Neural cell (in vitro differentiated cells): Measurements from ENCODE around the gene ANXA2. TPM values are rescaled to one million over a fixed set of nuclear protein-coding genes. Genes with fewer than 3 reads are reported as not detected.

Experiments used
- H2AFZ ChIP-seq: fragments of 200-600, 300-800 bp; sonication (generic), shearing (Covaris generic); 2 replicates; pipeline ENCODE4 v1.6.0; 2014; ENCODE audit warnings: low read depth, mild to moderate bottlenecking, antibody characterized with exemption, low read length, moderate library complexity
- H3F3A ChIP-seq: fragments of 200-600 bp; shearing (Covaris generic); 2 replicates; pipeline ENCODE4 v1.6.1; 2016; ENCODE audit warnings: mild to moderate bottlenecking, moderate library complexity, mixed read lengths, antibody characterized with exemption, low read length; ENCODE audit not compliant: insufficient read depth, poor library complexity, severe bottlenecking
- H3K27ac ChIP-seq: fragments of 200-600, 300-800 bp; sonication (generic), shearing (Covaris generic); 2 replicates; pipeline ENCODE4 v1.5.1; 2014; ENCODE audit warnings: mild to moderate bottlenecking, low read length, moderate library complexity
- H3K27me3 ChIP-seq: fragments of 300-800, 200-600 bp; sonication (generic), shearing (Covaris generic); 2 replicates; pipeline ENCODE4 v1.6.0; 2014; ENCODE audit warnings: mild to moderate bottlenecking, low read depth, low read length, moderate library complexity; ENCODE audit not compliant: insufficient read depth
- H3K36me3 ChIP-seq: fragments of 300-800, 200-600 bp; sonication (generic), shearing (Covaris generic); 2 replicates; pipeline ENCODE4 v1.5.1; 2014; ENCODE audit warnings: mild to moderate bottlenecking, antibody characterized with exemption, low read length, moderate library complexity; ENCODE audit not compliant: insufficient read depth
- H3K4me2 ChIP-seq: fragments of 300-800, 200-600 bp; sonication (generic), shearing (Covaris generic); 2 replicates; pipeline ENCODE4 v1.6.0; 2014; ENCODE audit warnings: mild to moderate bottlenecking, low read length
- H3K4me3 ChIP-seq: fragments of 300-800, 200-600 bp; sonication (generic), shearing (Covaris generic); 2 replicates; pipeline ENCODE4 v1.5.1; 2014; ENCODE audit warnings: mild to moderate bottlenecking, low read length, moderate library complexity
- H3K79me2 ChIP-seq: fragments of 200-600 bp; shearing (Covaris generic); replicated peaks from 2 replicates; pipeline ENCODE4 v1.6.0; 2014; ENCODE audit warnings: mild to moderate bottlenecking, low read length, moderate library complexity; ENCODE audit not compliant: insufficient read depth
- H3K9ac ChIP-seq: fragments of 300-800, 200-600 bp; sonication (generic), shearing (Covaris generic); 2 replicates; pipeline ENCODE4 v1.6.1; 2016; ENCODE audit warnings: mild to moderate bottlenecking, low read length, mixed read lengths
- H3K9me2 ChIP-seq: fragments of 200-600 bp; shearing (Covaris generic); 2 replicates; pipeline ENCODE4 v1.6.1; 2016; ENCODE audit warnings: mild to moderate bottlenecking, low read length, mixed read lengths; ENCODE audit not compliant: insufficient read depth
- H3K9me3 ChIP-seq: fragments of 200-600, 300-800 bp; sonication (generic), shearing (Covaris generic); 2 replicates; pipeline ENCODE4 v1.6.1; 2016; ENCODE audit warnings: mild to moderate bottlenecking, mixed run types, low read length, moderate library complexity, mixed read lengths
- H4K20me1 ChIP-seq: fragments of 200-600 bp; shearing (Covaris generic); 2 replicates; pipeline ENCODE4 v1.6.1; 2016; ENCODE audit warnings: mild to moderate bottlenecking, mixed run types; ENCODE audit not compliant: insufficient read depth
- CTCF ChIP-seq: fragments of 450-650 bp; IDR thresholded peaks from 2 replicates; pipeline ENCODE4 v1.5.1; 2014; ENCODE audit warnings: antibody characterized with exemption, mild to moderate bottlenecking, moderate library complexity; ENCODE audit not compliant: poor library complexity, severe bottlenecking
- EP300 ChIP-seq: fragments of 450-650 bp; conservative IDR thresholded peaks from 2 replicates; pipeline ENCODE4 v1.6.1; 2014; ENCODE audit warnings: antibody characterized with exemption, mild to moderate bottlenecking, moderate library complexity; ENCODE audit not compliant: poor library complexity, severe bottlenecking
- EZH2 ChIP-seq: fragments of 200-600, 300-800 bp; shearing (Covaris generic), sonication (generic); IDR thresholded peaks from 2 replicates; pipeline ENCODE4 v1.6.1; 2014; ENCODE audit warnings: antibody characterized with exemption, low read length, borderline replicate concordance, mild to moderate bottlenecking; ENCODE audit not compliant: insufficient read depth, poor library complexity, severe bottlenecking
- MXI1 ChIP-seq: fragments of 450-650 bp; conservative IDR thresholded peaks from 2 replicates; pipeline ENCODE4 v1.6.1; 2014; ENCODE audit warnings: antibody characterized with exemption, mild to moderate bottlenecking; ENCODE audit not compliant: poor library complexity, severe bottlenecking
- POLR2AphosphoS5 ChIP-seq: IDR thresholded peaks from 2 replicates; pipeline ENCODE4 v1.6.1; 2012
- RAD21 ChIP-seq: fragments of 450-650 bp; conservative IDR thresholded peaks from 2 replicates; pipeline ENCODE4 v1.6.1; 2014; ENCODE audit warnings: antibody characterized with exemption, mild to moderate bottlenecking, moderate library complexity
- REST ChIP-seq: IDR thresholded peaks from 2 replicates; pipeline ENCODE4 v1.6.1; 2012; ENCODE audit warnings: borderline replicate concordance
- SMC3 ChIP-seq: fragments of 450-650 bp; conservative IDR thresholded peaks from 2 replicates; pipeline ENCODE4 v1.6.1; 2014; ENCODE audit warnings: antibody characterized with exemption, mild to moderate bottlenecking, moderate library complexity; ENCODE audit not compliant: poor library complexity
- TAF1 ChIP-seq: IDR thresholded peaks from 2 replicates; pipeline ENCODE4 v1.6.1; 2012; ENCODE audit warnings: low read depth
- polyA plus RNA-seq: library from polyadenylated mRNA; depleted of rRNA; stranded (reverse); fragments of >200 nt; gene quantifications from 2 replicates; pipeline ENCODE4 v1.2.3, GENCODE V29; 2014

Gene ANXA2
- polyA plus RNA-seq, 1 donor from 2014 or later = 6.2 TPM

GRCh38 chr15:60339236-60339635, 58.5 kb downstream of the ANXA2 start:
- Histone ChIP-seq H3K79me2 (no peaks in the 10 kb centered on the region), H3K9ac (no peak overlapping the region), H3K27ac (no peak overlapping the region), H3K4me3 (no peak overlapping the region), H2AFZ (no peak overlapping the region), H3K36me3 (no peaks in the 10 kb centered on the region), H3K9me3 (no peaks in the 10 kb centered on the region), H3K27me3 (no peaks in the 10 kb centered on the region), H3F3A (no peaks in the 10 kb centered on the region), H3K9me2 (no peaks in the 10 kb centered on the region), H4K20me1 (no peaks in the 10 kb centered on the region), H3K4me2 (no peak overlapping the region)
- TF ChIP-seq EP300 (no peak), TAF1 (no peak), RAD21 (no peak), CTCF (no peak), MXI1 (no peak), REST (no peak), EZH2 (no peak), POLR2AphosphoS5 (no peak), SMC3 (no peak)

- Histone ChIP-seq H3K9me2 (no peaks in the 10 kb centered on the region), H3K4me3 (no peak overlapping the region), H3F3A (no peaks in the 10 kb centered on the region), H3K36me3 (no peaks in the 10 kb centered on the region), H3K79me2 (no peaks in the 10 kb centered on the region), H3K9ac (no peak overlapping the region), H3K27ac (no peak overlapping the region), H4K20me1 (no peaks in the 10 kb centered on the region), H3K9me3 (no peaks in the 10 kb centered on the region), H3K27me3 (no peaks in the 10 kb centered on the region), H2AFZ (no peak overlapping the region), H3K4me2 (no peak overlapping the region)
- TF ChIP-seq REST = no peak
- TF ChIP-seq CTCF = no peak
- TF ChIP-seq MXI1 = no peak
- no peak for TF ChIP-seq SMC3
- no peak for TF ChIP-seq POLR2AphosphoS5
- TF ChIP-seq EZH2 = no peak
- no peak for TF ChIP-seq EP300
- TF ChIP-seq TAF1 = no peak
- TF ChIP-seq RAD21 = no peak
Observed at GRCh38 chr15:60338810-60339209, 59.0 kb downstream of the ANXA2 start.
